Renal cortex interstitium (tissue), 3 donors: ENCODE measurements around the gene DRD1. TPM values are rescaled to one million over a fixed set of nuclear protein-coding genes. Genes with fewer than 3 reads are reported as not detected.

ENCODE experiments used
- polyA plus RNA-seq, 3 donors: library from polyadenylated mRNA; unstranded; fragments of 120-200 nt; gene quantifications; one replicate each; pipeline ENCODE4 v1.2.1, GENCODE V29; 2013; ENCODE audit not compliant: insufficient read length in 3 of 3

Gene DRD1
- polyA plus RNA-seq, 3 donors, result not detected

Other genes with a start within 250 kb of the DRD1 start
- 10 to 100 TPM; 46.5 to 52.7 (median 47.0) TPM for gene SFXN1, start 34.4 kb upstream of the DRD1 start, polyA plus RNA-seq
- gene HRH2, start 213.9 kb upstream of the DRD1 start, polyA plus RNA-seq, result 1 to 10 TPM; 2.6 to 3.2 (median 2.7) TPM